Stimulated activated CD4-positive, alpha-beta T cell treated with anti-CD3 and anti-CD28 coated beads, Interleukin-12 subunit alpha, Interleukin-12 subunit beta, amount 100 ng/mL, for 24 hours (primary cell): Measurements from ENCODE around the gene NIN.
"Not testable (repeated sequence)": the region's sequence is repeated elsewhere in the genome, so short reads cannot be mapped to it uniquely, and the experiment has no call there.

ENCODE experiments used
- DNase-seq, 2 experiments: peaks; one replicate each; pipeline ENCODE4 v3.0.0-alpha.2; 2020; ENCODE audit warnings: low read depth in 2 of 2

Gene NIN

GRCh38 chr14:50719911-50720759 lies 110.8 kb downstream of the NIN start:
- no peak for DNase-seq

GRCh38 chr14:50718949-50719348 lies 112.0 kb downstream of the NIN start:
- DNase-seq: no peak

- no peak for DNase-seq
Measured at GRCh38 chr14:50717811-50718210, 113.2 kb downstream of the NIN start.

- DNase-seq: no peak
Measured at GRCh38 chr14:50714450-50715073, 116.4 kb downstream of the NIN start.

- DNase-seq: no peak
Measured at GRCh38 chr14:50711043-50711442, 119.9 kb downstream of the NIN start.

GRCh38 chr14:50705026-50705593 lies 125.9 kb downstream of the NIN start:
- DNase-seq: no peak

- no peak for DNase-seq
Measured at GRCh38 chr14:50704454-50705010, 126.4 kb downstream of the NIN start.

- no peak for DNase-seq
Measured at GRCh38 chr14:50697659-50698290, 133.2 kb downstream of the NIN start.

GRCh38 chr14:50694260-50694659 lies 136.7 kb downstream of the NIN start:
- DNase-seq: not testable (repeated sequence)

- DNase-seq: no peak
Measured at GRCh38 chr14:50688875-50689274, 142.1 kb downstream of the NIN start.

- no peak for DNase-seq
Measured at GRCh38 chr14:50679674-50680073, 151.3 kb downstream of the NIN start.

GRCh38 chr14:50678163-50678562 lies 152.8 kb downstream of the NIN start:
- DNase-seq: no peak

- DNase-seq: no peak
Measured at GRCh38 chr14:50677527-50678063, 153.4 kb downstream of the NIN start.

- no peak for DNase-seq
Measured at GRCh38 chr14:50676814-50677516, 154.0 kb downstream of the NIN start.

GRCh38 chr14:50675597-50675996 lies 155.4 kb downstream of the NIN start:
- DNase-seq: no peak

GRCh38 chr14:50670866-50671256 lies 160.1 kb downstream of the NIN start:
- DNase-seq: no peak

GRCh38 chr14:50670196-50670865 lies 160.6 kb downstream of the NIN start:
- DNase-seq: no peak
